CD4-positive, alpha-beta T cell treated with Interleukin-10 for 1 hour (primary cell): Measurements from ENCODE around the gene ZNF275.
"Not testable (repeated sequence)": the region's sequence is repeated elsewhere in the genome, so short reads cannot be mapped to it uniquely, and the experiment has no call there.

ENCODE experiments used
- DNase-seq: peaks from one replicate; pipeline ENCODE4 v3.0.0-alpha.2; 2020

The ZNF275 gene

DNA sequence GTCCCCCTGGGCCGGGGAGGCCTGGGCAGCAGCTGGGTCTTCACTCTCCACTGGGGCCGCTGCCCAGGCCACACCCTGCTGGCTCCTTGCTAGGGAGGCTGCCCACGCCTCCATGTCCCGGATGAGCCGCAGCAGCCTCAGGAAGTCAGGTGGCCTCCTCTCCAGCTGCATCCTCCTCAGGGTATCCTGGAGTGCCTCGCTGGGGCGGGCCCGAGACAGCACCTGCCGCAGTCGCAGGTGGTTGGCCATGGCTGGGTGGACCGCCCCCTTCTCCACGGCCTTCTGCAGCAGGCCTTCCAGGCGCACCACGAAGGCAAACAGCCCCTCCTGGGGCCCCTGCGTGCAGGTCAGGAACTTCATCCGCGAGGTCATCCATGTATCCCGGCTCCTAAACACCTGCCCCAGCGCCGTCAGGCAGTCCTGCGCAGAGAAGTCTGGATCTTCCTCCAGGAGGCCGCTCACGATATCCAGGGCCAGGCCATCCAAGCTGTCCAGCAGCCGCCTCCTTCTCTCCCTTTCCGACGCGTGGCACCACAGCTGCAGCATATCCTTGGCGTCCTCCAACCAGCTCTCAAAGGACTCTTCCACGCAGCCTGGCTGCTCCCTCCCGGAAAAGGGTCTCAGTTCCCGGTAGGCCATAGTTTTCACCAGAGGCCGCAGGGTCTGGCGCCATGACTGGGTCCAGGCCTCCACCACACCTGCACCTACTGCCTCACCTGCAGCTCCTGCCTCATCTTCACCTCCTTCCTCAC lies 14.5 kb upstream of the ZNF275 start:
- DNase-seq: no peak

DNA sequence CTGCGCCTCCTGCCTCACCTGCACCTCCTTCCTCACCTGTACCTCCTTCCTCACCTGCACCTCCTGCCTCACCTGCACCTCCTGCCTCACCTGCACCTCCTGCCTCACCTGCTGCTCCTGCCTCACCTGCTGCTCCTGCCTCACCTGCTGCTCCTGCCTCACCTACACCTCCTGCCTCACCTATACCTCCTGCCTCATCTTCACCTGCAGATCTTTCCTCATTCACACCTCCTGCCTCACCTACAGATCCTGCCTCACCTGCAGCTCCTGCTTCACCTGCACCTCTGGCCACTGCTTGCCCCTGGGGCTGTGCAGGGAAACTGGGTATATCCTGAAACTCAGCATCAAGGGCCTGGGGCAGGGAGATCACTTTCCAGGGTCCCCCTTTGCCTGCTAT lies 13.9 kb upstream of the ZNF275 start:
- not testable (repeated sequence) for DNase-seq

DNA sequence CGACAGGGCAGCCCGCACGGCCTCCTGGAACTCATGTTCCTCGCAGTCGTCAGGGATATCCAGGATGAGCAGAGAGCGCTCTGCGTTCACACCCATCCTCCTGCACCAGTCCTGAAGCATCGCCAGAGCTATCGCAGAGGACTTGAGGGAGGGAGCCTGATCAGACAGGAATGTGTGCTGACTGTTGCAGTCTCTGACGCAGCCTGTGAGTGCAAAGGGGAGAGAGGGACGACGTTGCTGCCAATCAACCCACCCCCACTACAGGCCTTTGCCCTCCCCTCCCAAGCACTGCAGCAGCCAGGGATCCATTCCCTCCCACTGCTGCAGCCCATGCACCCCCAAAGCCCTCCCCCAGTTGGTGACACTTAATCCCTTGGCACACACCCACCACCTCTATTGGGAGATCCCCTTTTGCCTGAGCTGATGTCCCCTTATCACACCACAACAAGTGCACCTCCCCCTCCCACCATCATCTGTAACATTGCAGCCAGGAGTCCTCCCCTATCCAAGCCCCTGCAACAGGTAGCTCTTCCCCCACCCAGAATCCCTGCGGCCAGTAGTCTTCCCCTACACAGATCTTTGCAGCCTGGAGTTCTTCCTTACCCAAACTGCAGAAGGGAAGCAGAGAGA lies 13.3 kb upstream of the ZNF275 start:
- DNase-seq: no peak

DNA sequence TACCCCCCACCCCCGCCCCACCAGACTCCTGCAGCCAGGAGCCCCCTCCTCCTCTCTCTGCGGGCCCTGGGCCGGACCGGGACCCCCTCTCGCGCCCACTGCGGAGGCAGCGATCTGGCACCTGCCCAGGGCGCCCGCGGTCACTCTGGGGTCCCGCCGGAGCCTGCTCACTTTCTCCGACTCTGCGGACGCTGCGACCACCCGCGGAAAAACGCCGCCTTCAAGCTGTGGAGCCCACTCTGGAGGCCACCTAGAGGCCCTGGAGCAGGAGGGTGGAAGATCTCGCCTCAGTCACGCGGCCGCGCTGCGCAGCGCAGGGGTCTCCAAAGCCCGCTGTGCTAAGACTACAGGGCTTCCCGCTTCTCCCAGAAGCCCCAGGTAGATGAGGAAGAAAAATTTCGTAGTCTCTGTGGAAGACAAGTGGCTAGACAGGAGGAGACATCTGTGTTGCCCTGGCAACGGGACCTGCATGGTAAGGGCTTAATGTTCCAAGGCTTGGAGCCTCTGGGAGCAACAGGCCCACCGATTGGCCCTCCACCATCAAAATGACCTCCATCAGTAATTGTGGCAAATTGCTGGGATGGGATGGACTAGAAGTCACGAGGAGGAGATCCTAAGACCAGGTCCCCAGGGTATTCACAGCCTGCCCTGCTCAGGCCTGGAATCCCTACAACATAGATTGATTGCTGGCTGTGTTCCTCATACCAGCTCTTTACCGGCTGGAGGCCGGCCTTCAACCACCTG lies 12.4 kb upstream of the ZNF275 start, which contains the start of gene PNMA6F:
TSS of gene PNMA6F (minus strand) at position 387 of the 744 bp plus-strand sequence. CDS start 1,093 bp downstream, outside the sequence.
- DNase-seq: no peak

DNA sequence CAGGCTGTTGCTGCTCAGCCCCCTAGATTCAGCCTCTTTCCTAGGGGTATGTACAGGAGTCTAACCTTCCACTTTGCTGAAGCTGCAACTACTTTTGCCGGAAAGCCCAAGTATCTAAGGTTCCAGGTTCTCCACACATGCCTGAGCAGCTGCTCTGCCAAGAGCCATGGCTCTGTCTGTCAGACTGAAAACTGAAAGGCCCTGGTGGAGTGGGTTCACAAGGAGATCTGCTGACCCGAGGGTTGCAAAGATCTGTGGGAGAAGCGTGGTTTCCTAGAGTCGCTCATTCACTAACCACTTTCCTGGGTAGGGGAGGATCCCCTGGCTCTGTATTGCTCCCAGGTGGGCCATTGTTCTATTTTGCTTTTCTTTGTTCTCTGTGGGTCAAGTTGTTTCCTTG lies 6.4 kb upstream of the ZNF275 start:
- no peak for DNase-seq

DNA sequence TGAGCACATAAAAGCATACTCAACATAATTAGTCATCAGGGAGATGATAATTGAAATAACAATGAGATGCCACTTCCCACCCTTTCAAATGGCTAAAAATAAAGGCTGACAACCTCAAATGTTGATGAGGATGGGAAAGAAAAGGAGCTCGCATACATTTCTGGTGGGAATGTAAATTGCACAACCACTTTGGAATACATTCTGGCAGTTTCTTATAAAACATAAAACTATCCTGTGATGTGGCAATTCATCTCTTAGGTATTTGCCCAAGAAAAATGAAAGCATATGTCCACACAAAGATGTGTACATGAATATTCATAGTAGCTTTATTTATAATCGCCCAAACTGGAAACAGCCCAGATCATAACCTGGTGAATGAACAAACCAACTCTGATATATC lies 687 bp upstream of the ZNF275 start:
- DNase-seq: no peak

DNA sequence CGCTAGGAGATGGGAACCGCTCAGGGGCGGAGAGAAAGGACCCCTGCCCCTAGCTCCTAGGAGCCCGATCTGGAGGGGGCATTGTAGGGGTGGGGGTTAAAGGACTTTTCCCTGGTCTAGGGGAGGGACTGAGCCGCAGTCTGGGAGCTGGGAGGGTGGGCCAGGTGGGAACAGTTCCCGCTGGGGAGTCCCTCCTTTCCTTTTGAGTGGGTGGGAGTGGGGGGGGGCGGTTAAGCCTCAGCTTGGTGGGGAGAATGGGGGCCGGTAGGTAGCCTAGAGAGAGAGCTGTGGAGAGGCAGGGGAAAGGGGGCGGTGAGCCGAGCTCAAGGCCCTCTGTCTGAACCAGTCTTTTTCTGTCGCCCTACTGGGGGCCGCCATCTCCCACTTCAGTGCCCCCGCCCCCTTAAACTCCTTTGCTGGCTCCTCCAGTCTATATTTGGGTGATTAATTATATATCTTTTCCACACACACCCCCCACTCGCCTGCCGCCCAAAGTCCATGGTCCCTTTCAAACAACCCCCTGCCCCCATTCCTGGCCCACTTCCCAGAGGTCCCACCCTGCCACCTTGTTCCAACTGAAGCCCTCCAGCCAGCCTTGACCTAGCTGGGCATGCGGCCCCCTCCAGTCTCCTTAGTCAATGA lies 822 bp downstream of the ZNF275 start:
- DNase-seq: no peak

DNA sequence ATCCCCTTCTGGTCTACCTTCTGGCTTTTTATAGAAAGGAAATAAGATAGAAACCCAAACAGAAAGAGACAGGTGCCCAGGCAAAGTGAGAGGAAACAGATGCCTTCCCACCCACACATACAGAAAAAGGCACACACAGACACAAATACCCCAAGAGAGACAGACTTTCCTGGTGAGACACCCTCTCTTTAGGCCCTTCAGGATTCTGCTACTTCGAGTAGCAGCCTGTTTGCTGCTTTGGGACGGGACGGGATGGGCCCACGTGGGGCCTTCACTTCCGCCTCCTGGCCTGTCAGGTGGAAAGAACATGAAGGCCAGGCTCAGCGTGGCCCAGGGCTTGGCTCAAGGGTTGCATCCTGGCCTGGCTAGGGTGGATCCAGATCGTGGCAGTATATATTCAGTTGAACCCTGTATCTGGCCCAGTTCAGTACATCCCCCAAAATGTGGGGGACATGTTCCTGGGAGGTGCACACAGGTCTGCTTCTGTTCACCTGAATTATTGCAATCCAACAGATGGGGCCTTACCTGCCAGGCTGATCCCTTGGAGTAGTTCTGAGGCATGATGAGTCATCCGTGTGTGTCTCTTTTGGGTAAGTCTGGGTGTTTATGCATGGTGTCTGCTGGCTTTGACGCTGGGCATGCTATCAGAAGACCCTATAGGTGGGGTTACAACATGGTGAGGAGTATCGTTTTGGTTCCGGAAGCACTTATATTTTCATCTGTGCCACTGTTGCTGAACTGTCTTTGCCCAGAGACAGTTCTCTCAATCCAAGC lies 2.4 kb downstream of the ZNF275 start:
- DNase-seq: peak; percentile 1

DNA sequence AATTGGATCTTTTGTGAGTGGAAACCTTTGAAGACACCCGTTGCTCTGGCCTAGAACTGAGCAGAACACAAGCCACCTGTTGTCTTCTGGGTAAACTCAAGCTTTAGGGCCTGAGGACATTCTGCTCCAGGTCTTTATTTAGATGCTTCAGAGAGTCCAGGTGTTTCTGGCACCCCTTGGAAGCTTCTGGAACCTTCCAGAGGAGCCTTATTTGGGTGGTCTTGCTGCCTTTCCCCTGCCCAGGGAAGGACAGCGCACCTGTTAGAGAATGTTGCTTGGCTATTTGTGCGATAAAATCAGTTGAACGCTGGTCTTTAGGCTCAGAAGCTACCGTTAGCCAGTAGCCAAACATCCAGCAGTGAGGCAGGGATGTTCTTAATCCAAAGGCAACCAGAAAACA lies 3.0 kb downstream of the ZNF275 start:
- no peak for DNase-seq

DNA sequence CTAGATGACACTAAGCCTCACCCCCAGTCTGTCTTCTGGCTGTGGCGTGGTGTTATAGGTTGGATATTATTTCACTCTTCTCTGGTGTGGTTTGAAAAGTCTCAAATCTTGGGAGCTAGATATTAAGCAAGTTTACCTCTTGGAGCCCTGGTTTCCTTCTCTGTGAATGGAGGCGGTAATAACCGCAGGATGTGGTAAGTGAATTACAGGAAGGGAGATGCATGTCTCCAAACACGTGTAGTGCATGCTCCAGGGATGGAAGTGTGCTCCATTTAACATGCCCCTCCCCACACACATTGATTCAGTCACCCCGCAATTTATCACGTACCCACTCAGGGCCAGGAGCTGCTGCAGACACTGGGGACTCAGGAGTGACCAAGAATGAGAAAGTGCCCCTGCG lies 4.9 kb downstream of the ZNF275 start:
- no peak for DNase-seq

DNA sequence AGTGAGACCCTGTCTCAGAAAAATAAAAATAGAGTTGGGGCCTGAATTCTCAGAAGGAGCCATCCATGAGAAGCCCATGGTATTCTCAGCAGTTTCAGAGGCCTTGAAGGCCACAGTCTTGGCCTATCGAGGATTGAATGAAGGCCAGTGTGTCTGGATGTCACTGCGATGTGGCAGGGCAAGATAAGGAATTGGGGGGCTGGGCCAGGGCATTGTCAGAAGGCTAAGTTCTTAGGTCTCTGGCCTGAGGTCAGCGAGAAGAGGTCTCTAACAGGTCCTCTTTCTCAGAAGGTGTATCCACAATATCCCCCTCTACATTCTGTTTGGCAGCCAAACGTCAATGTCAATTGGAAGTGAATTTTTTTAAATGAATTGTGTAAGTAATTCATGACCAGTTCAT lies 5.7 kb downstream of the ZNF275 start:
- DNase-seq: no peak

DNA sequence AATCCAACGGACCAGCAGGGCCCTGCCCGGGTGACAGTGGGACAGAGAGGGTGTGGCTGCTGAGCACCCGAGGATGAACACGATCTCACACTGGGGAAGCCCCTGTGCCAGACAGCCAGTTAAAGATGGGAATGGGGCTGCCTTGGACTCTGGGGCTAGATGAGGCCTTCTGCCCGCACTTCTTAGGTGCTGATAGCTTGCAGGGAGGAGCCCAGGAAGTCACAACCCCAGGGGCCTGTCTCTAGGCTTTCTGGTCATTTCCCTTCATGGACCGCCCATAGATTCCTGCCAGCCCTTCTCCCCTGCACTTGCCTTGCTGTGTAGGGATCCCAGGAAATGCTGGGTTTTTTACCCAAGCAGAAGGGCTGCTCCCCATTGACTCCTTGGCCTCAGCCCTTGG lies 6.2 kb downstream of the ZNF275 start:
- DNase-seq: no peak

DNA sequence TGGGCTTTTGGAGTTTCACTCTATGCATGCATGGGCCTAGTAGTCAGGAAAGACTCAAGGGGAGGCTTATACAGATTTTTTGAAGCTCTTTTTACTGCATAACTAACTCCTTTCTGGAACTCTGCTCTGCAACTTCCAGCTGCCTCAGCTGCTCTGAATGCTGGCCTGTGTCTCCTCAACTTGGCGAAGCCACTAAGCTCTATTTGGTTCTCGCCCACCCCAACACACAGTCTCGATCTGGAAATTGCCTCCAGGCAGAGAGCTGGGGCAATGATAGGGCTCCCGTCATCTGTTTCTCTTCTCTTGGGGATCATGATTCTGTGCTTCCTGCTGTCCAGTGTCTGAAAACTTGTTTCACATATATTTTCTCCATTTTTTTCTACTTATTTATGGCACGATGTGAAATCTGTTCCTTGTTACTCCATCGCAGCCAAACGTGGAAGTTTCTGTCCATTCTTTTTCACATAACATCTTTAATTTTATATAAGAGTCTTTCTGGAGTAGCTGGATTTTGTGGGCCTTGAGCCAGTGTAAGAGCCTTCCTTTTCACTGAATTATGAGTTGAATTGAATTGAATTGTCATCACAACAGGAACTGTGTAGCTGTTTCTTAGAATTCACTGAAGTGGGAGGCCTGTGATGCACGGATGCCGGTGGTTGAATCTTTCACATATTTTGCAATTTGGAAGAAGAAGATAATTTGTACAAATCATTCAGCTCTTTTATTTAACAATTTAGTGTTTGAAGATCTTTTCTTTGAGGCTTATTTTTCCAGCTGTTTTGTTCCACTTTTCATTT lies 9.0 kb downstream of the ZNF275 start:
- no peak for DNase-seq

DNA sequence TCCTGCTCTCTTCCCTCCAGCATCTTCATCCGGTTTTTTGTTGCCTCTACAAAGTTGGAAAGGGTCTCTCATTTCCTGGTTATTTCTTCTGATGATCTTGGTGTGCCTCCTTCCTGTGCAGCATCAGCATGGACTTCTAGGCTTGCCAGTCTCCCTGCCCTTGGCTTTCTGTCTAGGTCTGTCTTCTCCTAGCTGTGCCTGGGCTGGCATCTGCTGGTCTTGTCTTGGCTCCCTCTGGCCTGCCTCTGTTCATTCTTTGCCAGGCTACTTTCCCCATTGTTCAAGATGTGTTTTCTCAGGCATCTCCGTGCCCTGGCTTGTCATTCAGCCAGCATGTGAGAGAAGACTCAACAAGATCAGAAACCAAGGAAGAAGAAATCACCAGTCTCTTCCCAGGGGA lies 9.7 kb downstream of the ZNF275 start:
- DNase-seq: no peak

DNA sequence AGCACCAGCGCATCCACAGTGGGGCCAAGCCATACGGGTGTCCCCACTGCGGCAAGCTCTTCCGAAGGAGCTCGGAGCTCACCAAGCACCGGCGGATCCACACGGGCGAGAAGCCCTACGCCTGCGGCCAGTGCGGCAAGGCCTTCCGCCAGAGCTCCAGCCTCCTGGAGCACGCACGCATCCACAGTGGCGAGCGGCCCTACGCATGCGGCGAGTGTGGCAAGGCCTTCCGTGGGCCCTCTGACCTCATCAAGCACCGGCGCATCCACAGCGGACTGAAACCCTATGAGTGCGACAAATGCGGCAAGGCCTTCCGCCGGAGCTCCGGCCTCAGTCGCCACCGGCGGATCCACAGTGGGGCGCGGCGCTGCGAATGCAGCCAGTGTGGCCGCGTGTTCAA lies 13.6 kb downstream of the ZNF275 start:
- no peak for DNase-seq

DNA sequence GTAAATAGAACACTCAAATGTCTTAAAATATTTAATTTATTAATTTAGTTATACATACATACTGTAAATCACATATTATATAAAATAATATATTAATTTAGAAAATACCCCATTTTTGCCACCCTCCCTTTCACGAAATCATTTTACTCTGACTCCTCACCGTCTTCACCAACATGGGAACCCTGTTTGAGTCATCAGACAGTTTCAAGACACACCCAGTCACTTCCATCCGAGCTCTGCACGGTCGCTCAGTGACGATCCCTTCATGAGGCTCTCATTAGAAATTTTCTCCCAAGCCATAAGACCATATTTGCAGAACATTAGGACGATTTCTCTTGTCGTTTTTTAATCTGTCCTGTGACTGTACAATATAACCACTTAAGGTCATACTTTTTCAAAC lies 14.5 kb downstream of the ZNF275 start:
- DNase-seq: no peak

DNA sequence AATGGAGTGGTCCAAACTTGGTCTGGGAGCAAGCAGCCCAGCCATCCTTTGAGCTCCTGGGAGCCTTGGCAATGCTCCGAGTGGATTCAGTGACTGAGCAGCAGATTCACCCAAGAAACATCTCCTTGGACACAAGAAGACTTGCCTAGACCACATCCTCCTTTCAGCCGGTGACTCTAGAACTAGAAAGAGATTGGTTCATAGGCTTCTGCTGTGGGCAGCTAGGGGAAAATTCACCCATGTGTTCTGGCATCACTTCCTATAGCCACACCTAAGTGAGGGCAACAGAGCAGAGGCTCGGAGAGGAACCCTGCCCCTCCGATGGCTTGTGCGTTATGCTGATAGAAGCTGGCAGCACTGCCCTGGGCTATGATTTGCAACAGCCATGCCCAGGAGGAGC lies 16.0 kb downstream of the ZNF275 start:
- DNase-seq: no peak

DNA sequence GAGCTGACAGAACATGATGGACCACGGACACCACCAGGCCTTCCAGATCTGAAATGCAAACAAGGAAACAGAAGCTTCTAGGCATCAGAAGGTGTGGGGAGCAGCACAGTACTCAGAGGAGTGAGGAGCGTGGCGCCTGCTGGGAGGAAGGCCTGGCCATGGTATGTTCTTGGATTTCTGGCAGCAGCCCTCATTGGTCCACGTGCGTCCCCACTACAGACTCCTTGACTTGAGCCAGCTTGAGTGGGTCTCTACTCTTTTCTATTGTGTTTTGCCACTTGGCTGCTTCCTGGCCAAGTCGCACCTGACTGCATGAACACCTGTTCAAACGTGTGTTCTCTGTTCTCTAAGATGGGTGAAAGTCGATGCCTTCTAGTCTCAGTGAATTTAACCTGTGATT lies 18.0 kb downstream of the ZNF275 start:
- no peak for DNase-seq

DNA sequence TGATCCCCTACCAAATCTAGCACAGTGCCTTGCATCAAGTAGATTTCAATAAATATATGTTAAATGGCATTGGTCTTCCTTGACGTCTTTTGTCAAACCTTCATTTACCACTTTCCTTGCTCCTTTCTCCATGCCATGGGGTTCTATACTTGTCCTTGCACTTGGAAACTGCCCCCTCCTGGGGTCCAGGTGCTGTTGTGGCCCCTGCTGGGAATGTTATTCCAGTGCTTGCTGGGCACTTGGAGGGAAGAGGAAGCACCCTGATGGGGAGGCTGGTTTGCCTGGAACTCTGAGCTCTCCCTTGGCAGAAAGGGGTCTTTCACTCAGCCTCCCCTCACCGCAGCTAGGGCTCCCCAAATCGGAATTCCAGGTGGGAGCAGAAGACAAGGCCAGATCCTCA lies 18.9 kb downstream of the ZNF275 start:
- no peak for DNase-seq

DNA sequence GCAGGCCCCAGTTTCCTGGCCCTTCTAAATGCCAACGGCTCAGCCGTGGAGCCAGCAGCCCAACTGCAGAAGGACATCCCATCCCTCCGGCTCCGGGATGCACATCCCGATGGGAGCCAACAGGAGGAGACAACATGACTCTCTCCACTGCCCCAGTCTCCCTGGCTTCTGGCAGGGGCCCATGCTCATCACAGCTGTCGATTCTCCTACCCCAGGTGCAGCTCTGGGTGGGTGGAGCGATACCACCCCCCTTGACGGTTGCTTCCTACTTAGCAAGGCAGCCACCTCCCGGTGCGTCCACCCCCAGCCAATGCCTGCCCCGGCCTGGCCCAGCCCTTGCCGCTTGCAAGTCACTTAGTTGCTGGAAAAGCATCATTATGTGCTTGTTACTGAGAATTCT lies 19.5 kb downstream of the ZNF275 start:
- DNase-seq: no peak

DNA sequence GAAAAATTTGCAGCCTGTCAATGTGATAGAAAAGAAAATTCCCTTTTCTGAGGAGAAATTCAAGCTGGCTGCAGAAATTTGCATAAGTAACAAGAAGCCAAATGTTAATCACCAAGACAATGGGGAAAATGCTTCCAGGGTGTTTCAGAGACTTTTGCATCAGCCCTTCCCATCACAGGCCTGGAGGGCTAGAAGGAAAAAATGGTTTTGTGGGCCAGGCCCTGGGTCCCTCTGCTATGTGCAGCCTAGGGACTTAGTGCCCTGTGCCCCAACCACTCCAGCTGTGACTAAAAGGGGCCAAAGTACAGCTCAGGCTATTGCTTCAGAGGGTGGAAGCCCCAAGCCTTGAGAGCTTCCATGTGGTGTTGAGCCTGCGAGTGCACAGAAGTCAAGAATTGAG lies 23.9 kb downstream of the ZNF275 start:
- no peak for DNase-seq
